Stimulated activated naive B cell treated with anti-CD40 and anti-IgM and Interleukin-4, amounts not matched to agents 10 μg/mL and 1 μg/mL and 100 μg/mL, for 72 hours (primary cell): ENCODE measurements around the gene PCBP3.
"Not testable (repeated sequence)": the region's sequence is repeated elsewhere in the genome, so short reads cannot be mapped to it uniquely, and the experiment has no call there.

Source experiments
- ATAC-seq, 2 donors: fragments of 150-1000 bp; cut with Tn5 transposase; replicated peaks; 2 replicates each; pipeline ENCODE4 v1.10.0; 2021; ENCODE audit warnings: moderate library complexity in 1 of 2
- DNase-seq: peaks from one replicate; pipeline ENCODE4 v3.0.0; 2021
- H3K27ac Mint-ChIP-seq: one replicate; pipeline ENCODE4 v1.8.0; 2022; ENCODE audit warnings: mild to moderate bottlenecking, mixed read lengths
- H3K27me3 Mint-ChIP-seq, 2 donors: one replicate each; pipeline ENCODE4 v1.8.0; 2022; ENCODE audit warnings: mixed read lengths in 2 of 2
- H3K36me3 Mint-ChIP-seq, 2 donors: one replicate each; pipeline ENCODE4 v1.8.0; 2022; ENCODE audit warnings: mixed read lengths in 2 of 2, mild to moderate bottlenecking in 1 of 2
- H3K4me1 Mint-ChIP-seq, 2 donors: one replicate each; pipeline ENCODE4 v1.8.0; 2022; ENCODE audit warnings: mixed read lengths in 2 of 2, mild to moderate bottlenecking in 1 of 2
- H3K4me3 Mint-ChIP-seq, 2 donors: one replicate each; pipeline ENCODE4 v1.8.0; 2022; ENCODE audit warnings: mild to moderate bottlenecking in 2 of 2, mixed read lengths in 2 of 2, moderate library complexity in 1 of 2
- H3K9me3 Mint-ChIP-seq, 2 donors: one replicate each; pipeline ENCODE4 v1.8.0; 2022; ENCODE audit warnings: mixed read lengths in 2 of 2, mild to moderate bottlenecking in 1 of 2

Gene PCBP3

GRCh38 chr21:45954921-45955320 is 311.4 kb downstream of the PCBP3 start:
- Mint-ChIP-seq H3K27ac (no peak overlapping the region), H3K4me3 (no peak overlapping the region), H3K4me1 (no peaks in the 10 kb centered on the region), H3K27me3 (peaks cover 9 to 33% of the 10 kb centered on the region in 2 donors), H3K36me3 (no peaks in the 10 kb centered on the region), H3K9me3 (no peaks in the 10 kb centered on the region)
- DNase-seq (no peak), ATAC-seq (no peak)

- Mint-ChIP-seq H3K27ac (no peak overlapping the region), H3K36me3 (peaks cover 7 to 15% of the 10 kb centered on the region in 2 donors)
- ATAC-seq: no peak
Measured at GRCh38 chr21:45957551-45957950, 314.0 kb downstream of the PCBP3 start.

GRCh38 chr21:45957981-45958600 is 314.6 kb downstream of the PCBP3 start:
- H3K27ac Mint-ChIP-seq: no peak overlapping the region
- H3K9me3 Mint-ChIP-seq: peaks cover 18 to 26% of the 10 kb centered on the region in 2 donors
- DNase-seq (no peak), ATAC-seq (no peak)
- H3K4me1 Mint-ChIP-seq: no peaks in the 10 kb centered on the region
- H3K36me3 Mint-ChIP-seq: peaks cover 7 to 15% of the 10 kb centered on the region in 2 donors
- H3K27me3 Mint-ChIP-seq: peaks cover 19 to 47% of the 10 kb centered on the region in 2 donors
- H3K4me3 Mint-ChIP-seq: no peak overlapping the region

More at GRCh38 chr21:45957551-45957950, 314.0 kb downstream of the PCBP3 start:
- H3K4me3 Mint-ChIP-seq: no peak overlapping the region
- DNase-seq: no peak
- H3K4me1 Mint-ChIP-seq: no peaks in the 10 kb centered on the region
- peaks cover 19 to 52% of the 10 kb centered on the region in 2 donors for H3K27me3 Mint-ChIP-seq
- peaks cover 15 to 23% of the 10 kb centered on the region in 2 donors for H3K9me3 Mint-ChIP-seq

GRCh38 chr21:45959182-45959581 is 315.7 kb downstream of the PCBP3 start:
- ATAC-seq (no peak), DNase-seq (no peak)
- no peak overlapping the region for H3K4me3 Mint-ChIP-seq
- H3K4me1 Mint-ChIP-seq: no peaks in the 10 kb centered on the region
- peaks cover 19 to 45% of the 10 kb centered on the region in 2 donors for H3K27me3 Mint-ChIP-seq
- peaks cover 7 to 15% of the 10 kb centered on the region in 2 donors for H3K36me3 Mint-ChIP-seq
- peaks cover 23 to 32% of the 10 kb centered on the region in 2 donors for H3K9me3 Mint-ChIP-seq
- no peak overlapping the region for H3K27ac Mint-ChIP-seq

- DNase-seq (no peak), ATAC-seq (no peak)
- peaks cover 25 to 34% of the 10 kb centered on the region in 2 donors for H3K9me3 Mint-ChIP-seq
Measured at GRCh38 chr21:45959779-45960390, 316.4 kb downstream of the PCBP3 start.

GRCh38 chr21:45961408-45961807 is 317.9 kb downstream of the PCBP3 start:
- not testable (repeated sequence) for H3K27ac Mint-ChIP-seq, ATAC-seq, H3K4me1 Mint-ChIP-seq, DNase-seq, H3K4me3 Mint-ChIP-seq
- Mint-ChIP-seq H3K9me3 (peaks cover 33 to 34% of the 10 kb centered on the region in 2 donors), H3K36me3 (peaks cover 7 to 15% of the 10 kb centered on the region in 2 donors), H3K27me3 (peaks cover 19 to 47% of the 10 kb centered on the region in 2 donors)

More at GRCh38 chr21:45959779-45960390, 316.4 kb downstream of the PCBP3 start:
- peaks cover 19 to 45% of the 10 kb centered on the region in 2 donors for H3K27me3 Mint-ChIP-seq
- peaks cover 7 to 15% of the 10 kb centered on the region in 2 donors for H3K36me3 Mint-ChIP-seq
- no peaks in the 10 kb centered on the region for H3K4me1 Mint-ChIP-seq
- no peak overlapping the region for H3K4me3 Mint-ChIP-seq
- H3K27ac Mint-ChIP-seq: no peak overlapping the region

- no peak overlapping the region for H3K27ac Mint-ChIP-seq
- H3K4me3 Mint-ChIP-seq: no peak overlapping the region
- peaks cover 33 to 34% of the 10 kb centered on the region in 2 donors for H3K9me3 Mint-ChIP-seq
- H3K27me3 Mint-ChIP-seq: peaks cover 27 to 48% of the 10 kb centered on the region in 2 donors
- DNase-seq (no peak), ATAC-seq (no peak)
- no peaks in the 10 kb centered on the region for H3K4me1 Mint-ChIP-seq
- H3K36me3 Mint-ChIP-seq: peaks cover 7 to 15% of the 10 kb centered on the region in 2 donors
Measured at GRCh38 chr21:45962531-45963231, 319.2 kb downstream of the PCBP3 start.

- Mint-ChIP-seq H3K36me3 (peaks cover 7 to 15% of the 10 kb centered on the region in 2 donors), H3K9me3 (peaks cover 33 to 34% of the 10 kb centered on the region in 2 donors), H3K27ac (no peak overlapping the region), H3K4me3 (no peak overlapping the region), H3K27me3 (peaks cover 27 to 45% of the 10 kb centered on the region in 2 donors), H3K4me1 (no peaks in the 10 kb centered on the region)
- DNase-seq: no peak
- no peak for ATAC-seq
Measured at GRCh38 chr21:45963232-45963570, 319.7 kb downstream of the PCBP3 start.

GRCh38 chr21:45964649-45965048 is 321.1 kb downstream of the PCBP3 start:
- H3K36me3 Mint-ChIP-seq: peaks cover 7 to 15% of the 10 kb centered on the region in 2 donors
- no peak overlapping the region for H3K27ac Mint-ChIP-seq
- peaks cover 38 to 48% of the 10 kb centered on the region in 2 donors for H3K27me3 Mint-ChIP-seq
- H3K4me1 Mint-ChIP-seq: no peaks in the 10 kb centered on the region
- ATAC-seq (no peak), DNase-seq (no peak)
- H3K4me3 Mint-ChIP-seq: no peak overlapping the region
- peaks cover 33 to 34% of the 10 kb centered on the region in 2 donors for H3K9me3 Mint-ChIP-seq

- ATAC-seq (no peak), DNase-seq (no peak)
- Mint-ChIP-seq H3K27ac (no peak overlapping the region), H3K4me3 (no peak overlapping the region), H3K4me1 (no peaks in the 10 kb centered on the region), H3K27me3 (peaks cover 42 to 54% of the 10 kb centered on the region in 2 donors), H3K36me3 (peaks cover 7 to 15% of the 10 kb centered on the region in 2 donors), H3K9me3 (peaks cover 33 to 34% of the 10 kb centered on the region in 2 donors)
Measured at GRCh38 chr21:45965084-45965809, 321.7 kb downstream of the PCBP3 start.

- H3K9me3 Mint-ChIP-seq: peaks cover 17 to 23% of the 10 kb centered on the region in 2 donors
- peaks cover 3 to 4% of the 10 kb centered on the region in 2 donors for H3K36me3 Mint-ChIP-seq
- H3K27me3 Mint-ChIP-seq: peaks cover 32 to 56% of the 10 kb centered on the region in 2 donors
- no peak overlapping the region for H3K27ac Mint-ChIP-seq
- no peak overlapping the region for H3K4me3 Mint-ChIP-seq
- DNase-seq: no peak
- no peak for ATAC-seq
- H3K4me1 Mint-ChIP-seq: no peaks in the 10 kb centered on the region
Measured at GRCh38 chr21:45966791-45967394, 323.4 kb downstream of the PCBP3 start.

GRCh38 chr21:45969921-45970673 is 326.6 kb downstream of the PCBP3 start:
- Mint-ChIP-seq H3K27me3 (peaks cover 43 to 80% of the 10 kb centered on the region in 2 donors), H3K4me1 (peaks cover 5 to 18% of the 10 kb centered on the region in 2 donors), H3K27ac (peak overlapping the region; percentile 53), H3K9me3 (peaks cover 0 to 7% of the 10 kb centered on the region in 2 donors), H3K36me3 (no peaks in the 10 kb centered on the region), H3K4me3 (no peak overlapping the region)
- DNase-seq (no peak), ATAC-seq (no peak)
